Raji (cell line): ENCODE data around the gene SLC35E1.

Source experiments
- POLR2A ChIP-seq: IDR thresholded peaks from 2 replicates; pipeline ENCODE4 v1.6.1; 2011; ENCODE audit warnings: low read depth, low read length, control low read depth; ENCODE audit not compliant: insufficient read depth

SLC35E1 gene

GRCh38 chr19:16576690-16577530 is 4.7 kb upstream of the SLC35E1 start:
- no peak for TF ChIP-seq POLR2A

GRCh38 chr19:16575861-16576689 is 3.9 kb upstream of the SLC35E1 start:
- TF ChIP-seq POLR2A, result no peak

DNA sequence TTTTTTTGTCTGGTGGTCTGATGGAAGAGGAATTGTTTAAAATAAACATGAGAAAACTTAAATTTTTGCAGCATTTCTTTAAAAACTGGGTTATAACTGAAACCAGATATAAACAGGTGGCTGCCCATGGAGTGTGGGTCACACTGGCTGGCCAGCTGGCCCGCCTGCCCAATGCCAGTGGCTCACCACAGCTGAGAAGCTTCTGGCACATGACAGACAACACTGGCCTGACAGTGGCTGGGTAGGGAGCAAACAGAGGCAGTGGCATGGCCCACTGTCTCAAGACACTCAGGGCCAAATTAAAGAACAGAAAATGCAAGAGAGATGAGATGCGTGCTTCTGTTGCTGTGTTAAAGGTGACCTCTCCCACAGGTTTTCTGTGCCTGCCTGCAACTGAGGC is 3.1 kb upstream of the SLC35E1 start:
- no peak for TF ChIP-seq POLR2A

GRCh38 chr19:16573925-16574324 is 1.7 kb upstream of the SLC35E1 start:
- no peak for TF ChIP-seq POLR2A

GRCh38 chr19:16573296-16573695 is 1.1 kb upstream of the SLC35E1 start:
- no peak for TF ChIP-seq POLR2A

DNA sequence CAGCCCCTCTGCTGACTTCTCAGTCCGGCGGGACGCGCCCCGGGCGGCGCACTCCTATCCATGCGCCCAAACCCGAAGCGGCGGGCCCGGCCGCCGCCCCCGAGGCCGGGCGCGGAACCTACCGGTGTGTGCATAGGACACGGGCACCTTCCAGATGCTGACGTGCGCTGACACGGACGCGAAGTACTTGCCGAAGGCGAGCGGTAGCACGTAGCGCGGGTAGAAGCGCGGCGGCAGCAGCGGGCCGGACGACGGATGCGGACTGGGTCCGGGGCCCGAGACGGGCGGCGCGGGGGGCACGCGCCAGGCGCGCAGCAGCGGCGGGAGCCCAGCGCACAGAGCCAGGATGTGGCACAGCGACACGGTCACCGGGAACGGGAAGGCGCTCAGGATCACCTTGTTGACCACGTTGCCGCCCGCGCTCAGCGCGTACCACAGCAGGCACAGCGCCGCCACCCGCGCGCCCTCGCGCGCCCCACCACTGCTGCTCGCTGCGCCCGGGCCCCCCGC is 338 bp downstream of the SLC35E1 start:
- TF ChIP-seq POLR2A, result no peak

DNA sequence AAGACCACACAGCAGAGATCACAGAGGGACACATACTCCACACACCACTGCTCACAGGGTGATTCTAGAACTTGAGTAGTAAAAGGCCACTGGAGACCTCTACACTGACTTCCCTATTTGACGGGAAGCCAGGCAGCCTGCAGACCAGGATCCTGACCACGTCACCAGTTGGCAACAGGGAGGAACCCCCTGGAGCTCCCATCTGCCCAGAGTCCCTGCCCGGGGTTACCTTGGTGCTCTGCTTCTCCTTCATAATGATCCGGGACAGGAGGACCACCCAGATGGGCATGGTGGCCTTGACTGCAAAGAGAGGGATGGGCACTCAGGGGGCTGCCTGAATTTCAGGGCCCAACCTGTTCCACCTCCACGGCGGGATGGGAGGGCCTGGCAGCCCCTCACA is 932 bp downstream of the SLC35E1 start:
- no peak for TF ChIP-seq POLR2A

DNA sequence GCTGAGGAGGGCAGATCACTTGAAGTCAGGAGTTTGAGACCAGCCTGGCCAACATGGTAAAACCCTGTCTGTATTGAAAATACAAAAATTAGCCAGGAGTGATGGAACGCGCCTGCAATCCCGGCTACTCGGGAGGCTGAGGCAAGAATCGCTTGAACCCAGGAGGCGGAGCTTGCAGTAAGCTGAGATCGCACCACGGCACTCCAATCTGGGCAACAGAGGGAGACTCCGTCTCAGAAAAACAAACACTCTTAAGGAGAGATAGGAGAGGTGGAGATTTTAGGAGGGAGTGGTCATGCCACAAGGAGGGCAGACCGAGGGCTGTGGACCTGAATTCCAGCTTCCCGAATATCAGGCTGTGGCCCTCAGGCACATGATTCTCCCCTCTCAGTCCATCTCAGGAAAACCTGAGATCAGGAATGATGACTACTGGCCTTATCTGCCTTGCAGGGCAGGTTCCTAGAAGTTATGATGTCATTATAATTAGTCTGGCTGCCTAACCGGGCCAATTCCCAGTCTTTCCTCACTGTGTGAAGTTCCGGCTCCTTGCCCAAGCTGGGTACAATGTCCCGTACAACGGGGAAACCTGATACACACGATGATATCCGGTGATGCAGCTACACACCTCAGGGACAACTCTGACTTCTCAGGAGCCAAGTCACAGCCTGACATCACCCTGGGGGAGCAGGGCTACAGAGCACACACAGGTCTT is 2.5 kb downstream of the SLC35E1 start:
- no peak for TF ChIP-seq POLR2A

DNA sequence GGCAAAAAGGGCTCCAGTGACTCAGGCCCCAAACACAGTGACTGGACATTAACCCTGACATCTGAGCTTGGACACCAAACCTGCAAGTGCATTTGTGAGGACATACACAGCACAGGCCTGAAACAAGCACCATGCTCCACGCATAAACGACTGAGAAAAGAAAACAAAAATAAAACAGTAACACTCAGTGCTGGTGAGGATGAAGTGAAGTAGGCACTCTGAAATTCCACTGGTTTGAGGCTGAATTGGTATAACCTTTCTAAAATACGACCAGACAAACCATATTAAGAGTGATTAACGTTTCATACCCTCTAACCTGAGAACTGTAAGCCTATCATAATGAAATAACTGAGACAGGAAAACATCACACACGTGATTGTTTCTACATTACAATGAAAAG is 5.5 kb downstream of the SLC35E1 start:
- no peak for TF ChIP-seq POLR2A

- TF ChIP-seq POLR2A, result no peak
Measured at GRCh38 chr19:16566161-16566560, 6.1 kb downstream of the SLC35E1 start.

GRCh38 chr19:16564842-16565241 is 7.4 kb downstream of the SLC35E1 start:
- TF ChIP-seq POLR2A, result no peak

DNA sequence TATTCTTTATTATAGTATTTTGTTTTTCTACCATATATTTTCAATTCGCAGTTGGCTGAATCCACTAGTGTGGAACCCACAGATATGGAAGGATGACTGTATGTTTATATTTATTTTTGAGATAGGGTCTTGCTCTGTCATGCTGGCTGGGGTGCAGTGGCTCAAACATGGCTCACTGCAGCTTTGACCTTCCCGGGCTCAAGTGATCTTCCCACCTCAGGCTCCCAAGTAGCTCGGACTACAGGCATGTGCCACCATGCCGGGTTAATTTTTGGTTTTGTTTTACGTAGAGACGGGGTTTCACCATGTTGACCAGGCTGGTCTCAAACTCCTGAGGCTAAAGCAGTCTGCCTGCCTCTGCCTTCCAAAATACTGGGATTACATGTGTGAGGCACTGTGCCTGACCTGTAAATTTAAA is 9.6 kb downstream of the SLC35E1 start:
- no peak for TF ChIP-seq POLR2A

GRCh38 chr19:16561382-16561781 is 10.8 kb downstream of the SLC35E1 start:
- TF ChIP-seq POLR2A, result no peak

DNA sequence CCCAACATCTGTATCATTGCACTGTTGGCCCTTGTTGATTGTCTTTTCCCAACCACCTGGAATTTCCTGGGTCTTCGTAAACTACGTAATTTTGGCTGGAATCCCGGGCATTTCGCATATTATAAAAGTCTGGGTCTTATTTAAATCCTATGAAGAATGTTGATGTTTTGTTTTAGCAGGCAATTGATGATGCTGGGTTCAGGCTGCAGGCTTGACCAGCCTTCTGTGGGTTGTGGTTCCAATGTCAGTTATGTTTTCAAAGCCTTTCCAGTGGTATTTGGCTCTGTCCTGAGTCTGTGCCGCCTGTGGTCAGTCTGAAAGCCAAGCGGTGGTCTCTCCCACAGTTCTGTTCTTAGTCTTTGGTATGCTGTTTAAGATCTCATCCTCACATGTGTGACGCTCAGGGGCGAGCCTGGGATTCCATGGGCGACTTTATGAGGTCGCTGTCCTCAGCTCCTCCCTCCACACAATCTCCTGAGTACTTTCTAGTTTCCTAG is 12.4 kb downstream of the SLC35E1 start:
- TF ChIP-seq POLR2A, result no peak

GRCh38 chr19:16554776-16555175 is 17.4 kb downstream of the SLC35E1 start:
- no peak for TF ChIP-seq POLR2A

- no peak for TF ChIP-seq POLR2A
Measured at GRCh38 chr19:16548956-16549355, 23.3 kb downstream of the SLC35E1 start.
